ENCODE data around the gene ANKRD50. TPM values are rescaled to one million over a fixed set of nuclear protein-coding genes. Genes with fewer than 3 reads are reported as not detected.

The ANKRD50 gene
- total and polyA plus RNA-seq, 2 of the 13 experiments (the other 11 are each of a cell fraction or from before 2014, with no cell fraction given), result 2.4 to 4.4 TPM

- TF ChIP-seq ATF4 (CRISPR knock-in tag; IDR thresholded peaks at IDR 0.05) (no peak), HDAC6 (IDR thresholded peaks at IDR 0.05; ENCODE audit: low read depth, low read length) (no peak), TBX3 (IDR thresholded peaks at IDR 0.05; ENCODE audit: borderline replicate concordance) (peak; percentile 15; the same call in 1 of the 2 replicates), ZNF468 (CRISPR knock-in tag; IDR thresholded peaks at IDR 0.05) (no peak), FUBP1 (CRISPR knock-in tag; IDR thresholded peaks at IDR 0.05; ENCODE audit: borderline replicate concordance) (no peak), BRD4 (CRISPR knock-in tag; IDR thresholded peaks at IDR 0.05) (0 out of 2 replicates have a peak, but pooled peaks have one; percentile 16), ZNF598 (CRISPR knock-in tag; IDR thresholded peaks at IDR 0.05; ENCODE audit: borderline replicate concordance) (no peak), SP2 (CRISPR knock-in tag; IDR thresholded peaks at IDR 0.05) (no peak), RCOR2 (CRISPR knock-in tag; IDR thresholded peaks at IDR 0.05) (no peak), ZNF558 (CRISPR knock-in tag; IDR thresholded peaks at IDR 0.05; ENCODE audit: borderline replicate concordance) (no peak), PRDM15 (CRISPR knock-in tag; IDR thresholded peaks at IDR 0.05) (peak; percentile 76; the same call in 1 of the 2 replicates), ZNF557 (CRISPR knock-in tag; IDR thresholded peaks at IDR 0.05) (no peak), LCORL (IDR thresholded peaks at IDR 0.05) (no peak), LCORL (CRISPR knock-in tag; IDR thresholded peaks at IDR 0.05) (no peak), ZNF543 (CRISPR knock-in tag; IDR thresholded peaks at IDR 0.05) (no peak), CEBPZ (IDR thresholded peaks at IDR 0.05; ENCODE audit: low read length) (no peak), FOXO1 (CRISPR knock-in tag; IDR thresholded peaks at IDR 0.05) (no peak), ZMYM4 (CRISPR knock-in tag; IDR thresholded peaks at IDR 0.05) (peak; percentile 54; the same call in 1 of the 2 replicates), RORA (CRISPR knock-in tag; IDR thresholded peaks at IDR 0.05) (no peak)
Measured at GRCh38 chr4:124712372-124713184, at the start of gene ANKRD50 (continued).
